HEK293 (cell line): Measurements from ENCODE around the gene CIAPIN1.
A peak's percentile ranks its signal among the peaks of the same experiment; 100 is the strongest.

ENCODE experiments used
- GFI1B ChIP-seq: fragments of 450-650 bp; formaldehyde crosslinking; IDR thresholded peaks from 2 replicates; pipeline ENCODE4 v1.5.1; 2016; ENCODE audit warnings: missing biosample characterization, missing genetic modification characterization
- OSR2 ChIP-seq: fragments of 450-650 bp; formaldehyde crosslinking; IDR thresholded peaks from 2 replicates; pipeline ENCODE4 v1.5.1; 2016; ENCODE audit warnings: missing biosample characterization, missing genetic modification characterization
- OVOL3 ChIP-seq: fragments of 450-650 bp; formaldehyde crosslinking; IDR thresholded peaks from 2 replicates; pipeline ENCODE4 v1.5.1; 2016; ENCODE audit warnings: missing biosample characterization, missing genetic modification characterization
- SCRT2 ChIP-seq: fragments of 450-650 bp; formaldehyde crosslinking; IDR thresholded peaks from 2 replicates; pipeline ENCODE4 v1.5.1; 2016; ENCODE audit warnings: missing biosample characterization, missing genetic modification characterization
- YY1 ChIP-seq: fragments of 450-650 bp; formaldehyde crosslinking; IDR thresholded peaks from 2 replicates; pipeline ENCODE4 v1.5.1; 2018; ENCODE audit warnings: missing biosample characterization, missing genetic modification characterization
- ZFP3 ChIP-seq: fragments of 450-650 bp; formaldehyde crosslinking; IDR thresholded peaks from 2 replicates; pipeline ENCODE4 v1.5.1; 2016; ENCODE audit warnings: low read depth, missing biosample characterization, missing genetic modification characterization
- ZNF121 ChIP-seq: fragments of 450-650 bp; formaldehyde crosslinking; IDR thresholded peaks from 2 replicates; pipeline ENCODE4 v1.5.1; 2016; ENCODE audit warnings: missing biosample characterization, missing genetic modification characterization
- ZNF132 ChIP-seq: fragments of 450-650 bp; formaldehyde crosslinking; IDR thresholded peaks from 2 replicates; pipeline ENCODE4 v1.5.1; 2017; ENCODE audit warnings: missing biosample characterization, missing genetic modification characterization, borderline replicate concordance
- ZNF16 ChIP-seq: fragments of 450-650 bp; formaldehyde crosslinking; IDR thresholded peaks from 2 replicates; pipeline ENCODE4 v1.5.1; 2016; ENCODE audit warnings: low read depth, missing biosample characterization, missing genetic modification characterization
- ZNF266 ChIP-seq: fragments of 450-650 bp; formaldehyde crosslinking; IDR thresholded peaks from 2 replicates; pipeline ENCODE4 v1.5.1; 2016; ENCODE audit warnings: missing biosample characterization, missing genetic modification characterization, low read depth
- ZNF274 ChIP-seq, 2 experiments: fragments of 200-500 bp in 1 of 2; fragments of 450-650 bp in 1 of 2; sonication (Bioruptor generic) in 1 of 2; formaldehyde crosslinking in 1 of 2; IDR thresholded peaks; 2 replicates each; pipeline versions ENCODE4 v1.5.1 to v1.6.1; 2014 to 2016; ENCODE audit warnings: borderline replicate concordance in 1 of 2, inconsistent platforms in 1 of 2, low read length in 1 of 2, missing biosample characterization in 1 of 2, missing genetic modification characterization in 1 of 2
- ZNF324 ChIP-seq: fragments of 450-650 bp; formaldehyde crosslinking; IDR thresholded peaks from 2 replicates; pipeline ENCODE4 v1.5.1; 2016; ENCODE audit warnings: missing biosample characterization, missing genetic modification characterization
- ZNF473 ChIP-seq: fragments of 450-650 bp; formaldehyde crosslinking; IDR thresholded peaks from 2 replicates; pipeline ENCODE4 v1.5.1; 2017; ENCODE audit warnings: missing biosample characterization, missing genetic modification characterization
- ZNF548 ChIP-seq: fragments of 450-650 bp; formaldehyde crosslinking; IDR thresholded peaks from 2 replicates; pipeline ENCODE4 v1.5.1; 2016; ENCODE audit warnings: missing biosample characterization, missing genetic modification characterization
- ZNF561 ChIP-seq: fragments of 450-650 bp; IDR thresholded peaks from 2 replicates; pipeline ENCODE4 v1.5.1; 2018; ENCODE audit warnings: missing biosample characterization, missing genetic modification characterization, borderline replicate concordance
- ZNF621 ChIP-seq: fragments of 450-650 bp; formaldehyde crosslinking; IDR thresholded peaks from 2 replicates; pipeline ENCODE4 v1.5.1; 2017; ENCODE audit warnings: missing biosample characterization, missing genetic modification characterization
- ZNF629 ChIP-seq: fragments of 450-650 bp; formaldehyde crosslinking; IDR thresholded peaks from 2 replicates; pipeline ENCODE4 v1.5.1; 2017; ENCODE audit warnings: missing biosample characterization, missing genetic modification characterization
- ZNF658 ChIP-seq: fragments of 450-650 bp; formaldehyde crosslinking; IDR thresholded peaks from 2 replicates; pipeline ENCODE4; 2016; ENCODE audit warnings: missing biosample characterization, missing genetic modification characterization
- ZNF768 ChIP-seq: fragments of 450-650 bp; formaldehyde crosslinking; IDR thresholded peaks from 2 replicates; pipeline ENCODE4 v1.5.1; 2018; ENCODE audit warnings: missing biosample characterization, mild to moderate bottlenecking, missing genetic modification characterization
- ZNF830 ChIP-seq: fragments of 450-650 bp; IDR thresholded peaks from 2 replicates; pipeline ENCODE4 v1.5.0; 2018; ENCODE audit warnings: missing biosample characterization, missing genetic modification characterization, low read depth, mild to moderate bottlenecking, moderate library complexity
- ZXDB ChIP-seq: fragments of 450-650 bp; formaldehyde crosslinking; IDR thresholded peaks from 2 replicates; pipeline ENCODE4 v1.5.1; 2016; ENCODE audit warnings: missing biosample characterization, missing genetic modification characterization
- TF ChIP-seq, protein P1 (sequence below): IDR thresholded peaks from 2 replicates; pipeline ENCODE4 v1.6.1; 2011; ENCODE audit warnings: mild to moderate bottlenecking, low read depth, low read length, borderline replicate concordance
- TF ChIP-seq, protein P2 (sequence below): fragments of 450-650 bp; formaldehyde crosslinking; IDR thresholded peaks from 2 replicates; pipeline ENCODE4 v1.5.1; 2016; ENCODE audit warnings: missing biosample characterization, missing genetic modification characterization
- TF ChIP-seq, protein P3 (sequence below): fragments of 450-650 bp; formaldehyde crosslinking; IDR thresholded peaks from 2 replicates; pipeline ENCODE4 v1.5.1; 2016; ENCODE audit warnings: missing biosample characterization, missing genetic modification characterization
- TF ChIP-seq, protein P4 (sequence below): fragments of 450-650 bp; formaldehyde crosslinking; IDR thresholded peaks from 2 replicates; pipeline ENCODE4 v1.5.1; 2016; ENCODE audit warnings: missing biosample characterization, missing genetic modification characterization
- TF ChIP-seq, protein P5 (sequence below): fragments of 450-650 bp; formaldehyde crosslinking; IDR thresholded peaks from 2 replicates; pipeline ENCODE4 v1.5.1; 2017; ENCODE audit warnings: missing biosample characterization, missing genetic modification characterization
- TF ChIP-seq, protein P6 (sequence below): fragments of 450-650 bp; formaldehyde crosslinking; IDR thresholded peaks from 2 replicates; pipeline ENCODE4 v1.5.1; 2016; ENCODE audit warnings: missing biosample characterization, missing genetic modification characterization
- TF ChIP-seq, protein P7 (sequence below): fragments of 450-650 bp; formaldehyde crosslinking; IDR thresholded peaks from 2 replicates; pipeline ENCODE4 v1.5.1; 2016; ENCODE audit warnings: missing biosample characterization, missing genetic modification characterization

Gene CIAPIN1

DNA sequence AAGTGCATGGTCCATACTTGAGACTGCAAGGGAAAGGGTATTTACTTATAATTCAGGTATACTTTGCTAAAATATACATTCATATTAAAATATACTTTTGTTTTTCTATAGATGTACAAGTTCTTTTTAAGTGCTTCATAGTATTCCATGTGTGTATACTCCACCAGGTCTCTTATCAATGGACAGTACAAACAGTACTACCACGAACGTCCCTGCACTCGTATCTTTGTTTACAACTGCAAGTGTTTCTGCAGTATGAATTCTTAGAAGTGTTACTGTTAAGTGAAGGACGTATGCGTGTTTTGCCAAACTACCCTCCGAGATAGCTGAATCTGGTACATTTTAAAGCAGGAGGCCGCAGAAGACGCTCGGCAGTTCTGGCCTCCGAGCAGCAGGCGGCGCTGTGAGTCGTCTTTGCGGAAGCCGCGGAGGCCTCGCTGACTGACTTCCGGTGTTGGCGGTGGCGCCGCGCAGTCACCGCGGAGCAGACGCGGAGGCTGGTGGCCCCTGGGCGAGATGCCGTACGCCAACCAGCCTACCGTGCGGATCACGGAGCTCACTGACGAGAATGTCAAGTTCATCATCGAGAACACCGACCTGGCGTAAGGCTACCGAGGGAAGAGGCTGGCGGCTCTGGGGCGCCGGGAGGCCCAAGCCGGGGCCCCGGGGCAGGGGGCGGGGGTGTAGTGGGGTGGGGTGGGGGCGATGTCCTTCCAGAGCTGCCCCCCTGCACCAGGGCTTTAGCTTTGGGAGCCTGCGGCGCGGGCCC lies 15.2 kb upstream of the CIAPIN1 start, which contains the start of gene POLR2C (continued):
- TF ChIP-seq OVOL3 (tag by site-specific recombination), result no peak
- peak; percentile 88 for TF ChIP-seq ZXDB (tag by site-specific recombination)
- TF ChIP-seq, protein P1, sequence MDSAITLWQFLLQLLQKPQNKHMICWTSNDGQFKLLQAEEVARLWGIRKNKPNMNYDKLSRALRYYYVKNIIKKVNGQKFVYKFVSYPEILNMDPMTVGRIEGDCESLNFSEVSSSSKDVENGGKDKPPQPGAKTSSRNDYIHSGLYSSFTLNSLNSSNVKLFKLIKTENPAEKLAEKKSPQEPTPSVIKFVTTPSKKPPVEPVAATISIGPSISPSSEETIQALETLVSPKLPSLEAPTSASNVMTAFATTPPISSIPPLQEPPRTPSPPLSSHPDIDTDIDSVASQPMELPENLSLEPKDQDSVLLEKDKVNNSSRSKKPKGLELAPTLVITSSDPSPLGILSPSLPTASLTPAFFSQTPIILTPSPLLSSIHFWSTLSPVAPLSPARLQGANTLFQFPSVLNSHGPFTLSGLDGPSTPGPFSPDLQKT, result no peak
- TF ChIP-seq YY1, result peak; percentile 27; the same call in 1 of the 2 replicates
- TF ChIP-seq, protein P2, sequence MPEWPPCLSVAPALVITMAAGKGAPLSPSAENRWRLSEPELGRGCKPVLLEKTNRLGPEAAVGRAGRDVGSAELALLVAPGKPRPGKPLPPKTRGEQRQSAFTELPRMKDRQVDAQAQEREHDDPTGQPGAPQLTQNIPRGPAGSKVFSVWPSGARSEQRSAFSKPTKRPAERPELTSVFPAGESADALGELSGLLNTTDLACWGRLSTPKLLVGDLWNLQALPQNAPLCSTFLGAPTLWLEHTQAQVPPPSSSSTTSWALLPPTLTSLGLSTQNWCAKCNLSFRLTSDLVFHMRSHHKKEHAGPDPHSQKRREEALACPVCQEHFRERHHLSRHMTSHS (tag by site-specific recombination), result no peak
- TF ChIP-seq ZNF132 (tag by site-specific recombination), result no peak
- TF ChIP-seq ZNF658 (tag by site-specific recombination), result no peak
- TF ChIP-seq ZNF629 (tag by site-specific recombination), result peak; percentile 76
- TF ChIP-seq OSR2 (tag by site-specific recombination), result no peak
- no peak for TF ChIP-seq ZNF16 (tag by site-specific recombination)
- TF ChIP-seq ZNF768 (tag by site-specific recombination), result no peak
- TF ChIP-seq ZNF621 (tag by site-specific recombination), result no peak
- no peak for TF ChIP-seq ZNF121
- TF ChIP-seq ZNF473 (tag by site-specific recombination), result no peak
- no peak for TF ChIP-seq ZNF266 (tag by site-specific recombination)
- TF ChIP-seq ZFP3 (tag by site-specific recombination), result no peak
- TF ChIP-seq SCRT2 (tag by site-specific recombination), result 0 out of 2 replicates have a peak, but pooled peaks have one; percentile 12
- peak; percentile 87 for TF ChIP-seq ZNF561 (tag by site-specific recombination)
- TF ChIP-seq, protein P3, sequence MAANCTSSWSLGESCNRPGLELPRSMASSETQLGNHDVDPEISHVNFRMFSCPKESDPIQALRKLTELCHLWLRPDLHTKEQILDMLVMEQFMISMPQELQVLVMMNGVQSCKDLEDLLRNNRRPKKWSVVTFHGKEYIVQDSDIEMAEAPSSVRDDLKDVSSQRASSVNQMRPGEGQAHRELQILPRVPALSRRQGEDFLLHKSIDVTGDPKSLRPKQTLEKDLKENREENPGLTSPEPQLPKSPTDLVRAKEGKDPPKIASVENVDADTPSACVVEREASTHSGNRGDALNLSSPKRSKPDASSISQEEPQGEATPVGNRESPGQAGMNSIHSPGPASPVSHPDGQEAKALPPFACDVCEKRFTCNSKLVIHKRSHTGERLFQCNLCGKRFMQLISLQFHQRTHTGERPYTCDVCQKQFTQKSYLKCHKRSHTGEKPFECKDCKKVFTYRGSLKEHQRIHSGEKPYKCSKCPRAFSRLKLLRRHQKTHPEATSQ (tag by site-specific recombination), result peak; percentile 86
- TF ChIP-seq GFI1B (tag by site-specific recombination), result no peak
- TF ChIP-seq ZNF274 (IDR thresholded peaks at IDR 0.05; ENCODE audit: low read length), result no peak
- TF ChIP-seq ZNF274 (tag by site-specific recombination; IDR thresholded peaks at IDR 0.05; ENCODE audit: borderline replicate concordance), result no peak
- TF ChIP-seq, protein P4, sequence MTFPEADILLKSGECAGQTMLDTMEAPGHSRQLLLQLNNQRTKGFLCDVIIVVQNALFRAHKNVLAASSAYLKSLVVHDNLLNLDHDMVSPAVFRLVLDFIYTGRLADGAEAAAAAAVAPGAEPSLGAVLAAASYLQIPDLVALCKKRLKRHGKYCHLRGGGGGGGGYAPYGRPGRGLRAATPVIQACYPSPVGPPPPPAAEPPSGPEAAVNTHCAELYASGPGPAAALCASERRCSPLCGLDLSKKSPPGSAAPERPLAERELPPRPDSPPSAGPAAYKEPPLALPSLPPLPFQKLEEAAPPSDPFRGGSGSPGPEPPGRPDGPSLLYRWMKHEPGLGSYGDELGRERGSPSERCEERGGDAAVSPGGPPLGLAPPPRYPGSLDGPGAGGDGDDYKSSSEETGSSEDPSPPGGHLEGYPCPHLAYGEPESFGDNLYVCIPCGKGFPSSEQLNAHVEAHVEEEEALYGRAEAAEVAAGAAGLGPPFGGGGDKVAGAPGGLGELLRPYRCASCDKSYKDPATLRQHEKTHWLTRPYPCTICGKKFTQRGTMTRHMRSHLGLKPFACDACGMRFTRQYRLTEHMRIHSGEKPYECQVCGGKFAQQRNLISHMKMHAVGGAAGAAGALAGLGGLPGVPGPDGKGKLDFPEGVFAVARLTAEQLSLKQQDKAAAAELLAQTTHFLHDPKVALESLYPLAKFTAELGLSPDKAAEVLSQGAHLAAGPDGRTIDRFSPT (tag by site-specific recombination), result no peak
- TF ChIP-seq ZNF324 (tag by site-specific recombination), result peak; percentile 29; the same call in 1 of the 2 replicates
- TF ChIP-seq ZNF830 (tag by site-specific recombination), result no peak
- TF ChIP-seq, protein P5, sequence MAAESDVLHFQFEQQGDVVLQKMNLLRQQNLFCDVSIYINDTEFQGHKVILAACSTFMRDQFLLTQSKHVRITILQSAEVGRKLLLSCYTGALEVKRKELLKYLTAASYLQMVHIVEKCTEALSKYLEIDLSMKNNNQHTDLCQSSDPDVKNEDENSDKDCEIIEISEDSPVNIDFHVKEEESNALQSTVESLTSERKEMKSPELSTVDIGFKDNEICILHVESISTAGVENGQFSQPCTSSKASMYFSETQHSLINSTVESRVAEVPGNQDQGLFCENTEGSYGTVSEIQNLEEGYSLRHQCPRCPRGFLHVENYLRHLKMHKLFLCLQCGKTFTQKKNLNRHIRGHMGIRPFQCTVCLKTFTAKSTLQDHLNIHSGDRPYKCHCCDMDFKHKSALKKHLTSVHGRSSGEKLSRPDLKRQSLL (tag by site-specific recombination), result no peak
- TF ChIP-seq, protein P6, sequence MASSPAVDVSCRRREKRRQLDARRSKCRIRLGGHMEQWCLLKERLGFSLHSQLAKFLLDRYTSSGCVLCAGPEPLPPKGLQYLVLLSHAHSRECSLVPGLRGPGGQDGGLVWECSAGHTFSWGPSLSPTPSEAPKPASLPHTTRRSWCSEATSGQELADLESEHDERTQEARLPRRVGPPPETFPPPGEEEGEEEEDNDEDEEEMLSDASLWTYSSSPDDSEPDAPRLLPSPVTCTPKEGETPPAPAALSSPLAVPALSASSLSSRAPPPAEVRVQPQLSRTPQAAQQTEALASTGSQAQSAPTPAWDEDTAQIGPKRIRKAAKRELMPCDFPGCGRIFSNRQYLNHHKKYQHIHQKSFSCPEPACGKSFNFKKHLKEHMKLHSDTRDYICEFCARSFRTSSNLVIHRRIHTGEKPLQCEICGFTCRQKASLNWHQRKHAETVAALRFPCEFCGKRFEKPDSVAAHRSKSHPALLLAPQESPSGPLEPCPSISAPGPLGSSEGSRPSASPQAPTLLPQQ, result peak; percentile 68
- TF ChIP-seq, protein P7, sequence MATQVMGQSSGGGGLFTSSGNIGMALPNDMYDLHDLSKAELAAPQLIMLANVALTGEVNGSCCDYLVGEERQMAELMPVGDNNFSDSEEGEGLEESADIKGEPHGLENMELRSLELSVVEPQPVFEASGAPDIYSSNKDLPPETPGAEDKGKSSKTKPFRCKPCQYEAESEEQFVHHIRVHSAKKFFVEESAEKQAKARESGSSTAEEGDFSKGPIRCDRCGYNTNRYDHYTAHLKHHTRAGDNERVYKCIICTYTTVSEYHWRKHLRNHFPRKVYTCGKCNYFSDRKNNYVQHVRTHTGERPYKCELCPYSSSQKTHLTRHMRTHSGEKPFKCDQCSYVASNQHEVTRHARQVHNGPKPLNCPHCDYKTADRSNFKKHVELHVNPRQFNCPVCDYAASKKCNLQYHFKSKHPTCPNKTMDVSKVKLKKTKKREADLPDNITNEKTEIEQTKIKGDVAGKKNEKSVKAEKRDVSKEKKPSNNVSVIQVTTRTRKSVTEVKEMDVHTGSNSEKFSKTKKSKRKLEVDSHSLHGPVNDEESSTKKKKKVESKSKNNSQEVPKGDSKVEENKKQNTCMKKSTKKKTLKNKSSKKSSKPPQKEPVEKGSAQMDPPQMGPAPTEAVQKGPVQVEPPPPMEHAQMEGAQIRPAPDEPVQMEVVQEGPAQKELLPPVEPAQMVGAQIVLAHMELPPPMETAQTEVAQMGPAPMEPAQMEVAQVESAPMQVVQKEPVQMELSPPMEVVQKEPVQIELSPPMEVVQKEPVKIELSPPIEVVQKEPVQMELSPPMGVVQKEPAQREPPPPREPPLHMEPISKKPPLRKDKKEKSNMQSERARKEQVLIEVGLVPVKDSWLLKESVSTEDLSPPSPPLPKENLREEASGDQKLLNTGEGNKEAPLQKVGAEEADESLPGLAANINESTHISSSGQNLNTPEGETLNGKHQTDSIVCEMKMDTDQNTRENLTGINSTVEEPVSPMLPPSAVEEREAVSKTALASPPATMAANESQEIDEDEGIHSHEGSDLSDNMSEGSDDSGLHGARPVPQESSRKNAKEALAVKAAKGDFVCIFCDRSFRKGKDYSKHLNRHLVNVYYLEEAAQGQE (tag by site-specific recombination), result no peak
- TF ChIP-seq ZNF548 (tag by site-specific recombination), result no peak
